ENCODE measurements around the gene CNEP1R1. TPM values are rescaled to one million over a fixed set of nuclear protein-coding genes. Genes with fewer than 3 reads are reported as not detected.
A peak's percentile ranks its signal among the peaks of the same experiment; 100 is the strongest.

The CNEP1R1 gene
- total and polyA plus RNA-seq, 9 of the 15 experiments (the other 6 are each of a cell fraction or from before 2014, with no cell fraction given) = 7.6 to 20.1 (median 10.6) TPM

DNA sequence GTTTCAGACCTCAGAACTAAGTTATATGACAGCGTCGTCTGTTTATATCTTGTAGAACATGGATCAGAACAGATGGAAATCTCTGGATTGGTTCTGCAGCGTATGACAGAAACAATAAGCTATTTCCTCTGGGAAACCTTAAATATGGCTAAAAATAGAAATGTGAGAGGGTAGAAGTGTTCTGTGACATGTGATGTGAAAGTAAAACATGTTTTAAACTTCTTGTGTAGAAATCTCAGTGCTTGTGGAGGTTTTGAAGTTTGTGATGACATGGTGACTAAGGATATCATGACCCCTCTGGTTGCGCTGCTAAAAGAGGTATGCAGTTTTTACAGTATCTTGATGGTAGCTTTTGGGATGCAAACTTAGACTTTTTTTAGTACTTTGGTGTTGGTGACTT lies 43.5 kb downstream of the CNEP1R1 start:
- no peak overlapping the region for H3K4me3 ChIP-seq
- 88% methylated on average over 4 of the region's 4 CpGs for WGBS (ENCODE audit: insufficient coverage, low coverage, missing lambda C conversion rate)
- in situ Hi-C loops (cut with MboI) = no loop called here

DNA sequence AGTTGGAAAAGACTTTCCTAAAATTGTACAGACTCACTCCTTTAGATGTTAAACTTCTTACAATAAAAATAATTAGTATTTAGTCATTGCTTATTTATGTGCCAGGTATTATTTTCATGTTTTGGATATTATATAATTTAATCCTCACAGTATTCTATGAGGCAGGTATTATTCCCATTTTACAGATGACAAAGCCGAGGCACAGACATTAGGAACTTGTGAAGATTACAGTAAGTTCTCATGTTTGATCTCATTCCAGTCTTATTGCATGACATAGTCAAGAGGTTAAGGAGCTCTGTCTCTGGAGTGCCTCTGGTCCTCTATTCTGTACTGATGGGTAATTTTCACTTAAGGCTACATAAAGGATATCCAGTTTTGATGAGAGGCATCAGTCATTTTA lies 44.0 kb downstream of the CNEP1R1 start:
- Histone ChIP-seq H3K27me3 (ENCODE audit: control insufficient read depth in 2 of 2, insufficient read depth in 2 of 2, low read length in 2 of 2) (no peaks in the 10 kb centered on the region), H3K4me1 (replicated peaks in 1 of 2; ENCODE audit: control insufficient read depth in 2 of 2, insufficient read depth in 2 of 2, low read length in 2 of 2) (peaks cover 20 to 23% of the 10 kb centered on the region in 2 experiments; a peak in 4 of 5 replicates), H3K4me3 (no peak overlapping the region), H4K20me1 (replicated peaks; ENCODE audit: control insufficient read depth, insufficient read depth, low read length) (peaks cover 11% of the 10 kb centered on the region), H3K9me3 (replicated peaks; ENCODE audit: control insufficient read depth, insufficient read depth, low read depth, low read length) (no peaks in the 10 kb centered on the region), H3K9me1 (ENCODE audit: control insufficient read depth, insufficient read depth, low read length) (no peaks in the 10 kb centered on the region), H3K4me2 (ENCODE audit: insufficient read depth, low read length) (no peak overlapping the region), H3K36me3 (ENCODE audit: control insufficient read depth, insufficient read depth, low read length) (peaks cover 36% of the 10 kb centered on the region), H3K79me2 (ENCODE audit: control insufficient read depth, insufficient read depth, low read length) (peaks cover 20% of the 10 kb centered on the region), H2AFZ (ENCODE audit: low read depth, low read length) (no peak overlapping the region), H3K27ac (ENCODE audit: extremely low read depth, low read depth, low read length) (no peak overlapping the region), H3K9ac (ENCODE audit: insufficient read depth in 1 of 2, low read depth in 2 of 2, low read length in 2 of 2) (no peak overlapping the region)
- FAIRE-seq = no peak
- CTCF ChIA-PET (ENCODE audit: low intra/inter-chr PET ratio) = no interaction called here
- BruUV-seq (replicated peaks) = no TSS peak
- intact Hi-C loops (cut with micrococcal nuclease) (loop anchor here (5.0 kb wide), 1 partner anchor 42 kb away; the partner anchor contains the start of gene CNEP1R1), in situ Hi-C loops (cut with MboI) (no loop called here)
- WGBS (ENCODE audit: insufficient coverage, low coverage, missing lambda C conversion rate) = 100% methylated on average over 1 of the region's 1 CpG
- POLR2A ChIA-PET = interaction anchor here (0.6 to 1.6 kb wide), 3 partner anchors 10 to 46 kb away, joined by 3 read pairs; no protein-coding TSS in a partner anchor
- no peak for ATAC-seq
- no peak for DNase-seq (ENCODE audit: extremely low read depth in 1 of 4, low spot score in 3 of 4)
- TF ChIP-seq RBM25 (IDR thresholded peaks at IDR 0.05; ENCODE audit: low read depth, low read length, severe bottlenecking) (peak; percentile 92), BCOR (IDR thresholded peaks at IDR 0.05) (peak; percentile 40; the same call in 1 of the 2 replicates), KDM1A (IDR thresholded peaks at IDR 0.05) (peak in 1 of 2 experiments; percentile 35; a peak in 1 of 4 replicates), RCOR1 (IDR thresholded peaks at IDR 0.05; ENCODE audit: borderline replicate concordance in 1 of 2, low read depth in 2 of 2, low read length in 2 of 2) (peak in 1 of 2 experiments; percentile 20; a peak in 1 of 4 replicates), HSF4 (CRISPR knock-in tag; IDR thresholded peaks at IDR 0.05; ENCODE audit: borderline replicate concordance) (no peak), MCM5 (IDR thresholded peaks at IDR 0.05; ENCODE audit: low read depth) (no peak)
- TF ChIP-seq, protein P1, sequence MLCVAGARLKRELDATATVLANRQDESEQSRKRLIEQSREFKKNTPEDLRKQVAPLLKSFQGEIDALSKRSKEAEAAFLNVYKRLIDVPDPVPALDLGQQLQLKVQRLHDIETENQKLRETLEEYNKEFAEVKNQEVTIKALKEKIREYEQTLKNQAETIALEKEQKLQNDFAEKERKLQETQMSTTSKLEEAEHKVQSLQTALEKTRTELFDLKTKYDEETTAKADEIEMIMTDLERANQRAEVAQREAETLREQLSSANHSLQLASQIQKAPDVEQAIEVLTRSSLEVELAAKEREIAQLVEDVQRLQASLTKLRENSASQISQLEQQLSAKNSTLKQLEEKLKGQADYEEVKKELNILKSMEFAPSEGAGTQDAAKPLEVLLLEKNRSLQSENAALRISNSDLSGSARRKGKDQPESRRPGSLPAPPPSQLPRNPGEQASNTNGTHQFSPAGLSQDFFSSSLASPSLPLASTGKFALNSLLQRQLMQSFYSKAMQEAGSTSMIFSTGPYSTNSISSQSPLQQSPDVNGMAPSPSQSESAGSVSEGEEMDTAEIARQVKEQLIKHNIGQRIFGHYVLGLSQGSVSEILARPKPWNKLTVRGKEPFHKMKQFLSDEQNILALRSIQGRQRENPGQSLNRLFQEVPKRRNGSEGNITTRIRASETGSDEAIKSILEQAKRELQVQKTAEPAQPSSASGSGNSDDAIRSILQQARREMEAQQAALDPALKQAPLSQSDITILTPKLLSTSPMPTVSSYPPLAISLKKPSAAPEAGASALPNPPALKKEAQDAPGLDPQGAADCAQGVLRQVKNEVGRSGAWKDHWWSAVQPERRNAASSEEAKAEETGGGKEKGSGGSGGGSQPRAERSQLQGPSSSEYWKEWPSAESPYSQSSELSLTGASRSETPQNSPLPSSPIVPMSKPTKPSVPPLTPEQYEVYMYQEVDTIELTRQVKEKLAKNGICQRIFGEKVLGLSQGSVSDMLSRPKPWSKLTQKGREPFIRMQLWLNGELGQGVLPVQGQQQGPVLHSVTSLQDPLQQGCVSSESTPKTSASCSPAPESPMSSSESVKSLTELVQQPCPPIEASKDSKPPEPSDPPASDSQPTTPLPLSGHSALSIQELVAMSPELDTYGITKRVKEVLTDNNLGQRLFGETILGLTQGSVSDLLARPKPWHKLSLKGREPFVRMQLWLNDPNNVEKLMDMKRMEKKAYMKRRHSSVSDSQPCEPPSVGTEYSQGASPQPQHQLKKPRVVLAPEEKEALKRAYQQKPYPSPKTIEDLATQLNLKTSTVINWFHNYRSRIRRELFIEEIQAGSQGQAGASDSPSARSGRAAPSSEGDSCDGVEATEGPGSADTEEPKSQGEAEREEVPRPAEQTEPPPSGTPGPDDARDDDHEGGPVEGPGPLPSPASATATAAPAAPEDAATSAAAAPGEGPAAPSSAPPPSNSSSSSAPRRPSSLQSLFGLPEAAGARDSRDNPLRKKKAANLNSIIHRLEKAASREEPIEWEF (CRISPR knock-in tag; IDR thresholded peaks at IDR 0.05) = no peak
- TF ChIP-seq, protein P2, sequence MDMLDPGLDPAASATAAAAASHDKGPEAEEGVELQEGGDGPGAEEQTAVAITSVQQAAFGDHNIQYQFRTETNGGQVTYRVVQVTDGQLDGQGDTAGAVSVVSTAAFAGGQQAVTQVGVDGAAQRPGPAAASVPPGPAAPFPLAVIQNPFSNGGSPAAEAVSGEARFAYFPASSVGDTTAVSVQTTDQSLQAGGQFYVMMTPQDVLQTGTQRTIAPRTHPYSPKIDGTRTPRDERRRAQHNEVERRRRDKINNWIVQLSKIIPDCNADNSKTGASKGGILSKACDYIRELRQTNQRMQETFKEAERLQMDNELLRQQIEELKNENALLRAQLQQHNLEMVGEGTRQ (CRISPR knock-in tag; IDR thresholded peaks at IDR 0.05) = no peak

More for the DNA sequence above, 43.5 kb downstream of the CNEP1R1 start:
- FAIRE-seq (no peak), ATAC-seq (no peak), DNase-seq (ENCODE audit: extremely low read depth in 1 of 4, low spot score in 3 of 4) (no peak)
- no TSS peak for BruUV-seq (replicated peaks)
- H3K4me2 ChIP-seq (ENCODE audit: insufficient read depth, low read length) = no peak overlapping the region
- no peak overlapping the region for H2AFZ ChIP-seq (ENCODE audit: low read depth, low read length)
- intact Hi-C loops (cut with micrococcal nuclease) = loop anchor here (5.0 kb wide), 1 partner anchor 41 kb away; the partner anchor contains the start of gene CNEP1R1
- ChIA-PET POLR2A (interaction anchor here (0.6 to 1.7 kb wide), 4 partner anchors 10 to 31 kb away, joined by 3 to 4 read pairs (median 3); no protein-coding TSS in a partner anchor), CTCF (ENCODE audit: low intra/inter-chr PET ratio) (interaction anchor here (1.1 kb wide), 1 partner anchor 142 kb away, joined by 3 read pairs; no protein-coding TSS in a partner anchor)
- no peak overlapping the region for H3K27ac ChIP-seq (ENCODE audit: extremely low read depth, low read depth, low read length)
- no peak for TF ChIP-seq ZBTB17 (CRISPR knock-in tag; IDR thresholded peaks at IDR 0.05)
- no peak for TF ChIP-seq PCBP2 (IDR thresholded peaks at IDR 0.05; ENCODE audit: low read depth, low read length, poor library complexity, severe bottlenecking)
- no peaks in the 10 kb centered on the region for H3K9me3 ChIP-seq (replicated peaks; ENCODE audit: control insufficient read depth, insufficient read depth, low read depth, low read length)
- H3K9me1 ChIP-seq (ENCODE audit: control insufficient read depth, insufficient read depth, low read length) = no peaks in the 10 kb centered on the region
- H3K4me1 ChIP-seq (replicated peaks in 1 of 2; ENCODE audit: control insufficient read depth in 2 of 2, insufficient read depth in 2 of 2, low read length in 2 of 2) = peaks cover 20 to 23% of the 10 kb centered on the region in 2 experiments; a peak in 4 of 5 replicates
- H3K9ac ChIP-seq (ENCODE audit: insufficient read depth in 1 of 2, low read depth in 2 of 2, low read length in 2 of 2) = no peak overlapping the region
- peaks cover 32% of the 10 kb centered on the region for H3K36me3 ChIP-seq (ENCODE audit: control insufficient read depth, insufficient read depth, low read length)
- H3K79me2 ChIP-seq (ENCODE audit: control insufficient read depth, insufficient read depth, low read length) = peaks cover 20% of the 10 kb centered on the region
- peaks cover 11% of the 10 kb centered on the region for H4K20me1 ChIP-seq (replicated peaks; ENCODE audit: control insufficient read depth, insufficient read depth, low read length)
- no peaks in the 10 kb centered on the region for H3K27me3 ChIP-seq (ENCODE audit: control insufficient read depth in 2 of 2, insufficient read depth in 2 of 2, low read length in 2 of 2)
